ENCODE results near the gene API5. TPM values are rescaled to one million over a fixed set of nuclear protein-coding genes. Genes with fewer than 3 reads are reported as not detected.
A peak's percentile ranks its signal among the peaks of the same experiment; 100 is the strongest.

The API5 gene
- total RNA-seq, 1 donor from 2014 or later: 66.5 TPM

DNA sequence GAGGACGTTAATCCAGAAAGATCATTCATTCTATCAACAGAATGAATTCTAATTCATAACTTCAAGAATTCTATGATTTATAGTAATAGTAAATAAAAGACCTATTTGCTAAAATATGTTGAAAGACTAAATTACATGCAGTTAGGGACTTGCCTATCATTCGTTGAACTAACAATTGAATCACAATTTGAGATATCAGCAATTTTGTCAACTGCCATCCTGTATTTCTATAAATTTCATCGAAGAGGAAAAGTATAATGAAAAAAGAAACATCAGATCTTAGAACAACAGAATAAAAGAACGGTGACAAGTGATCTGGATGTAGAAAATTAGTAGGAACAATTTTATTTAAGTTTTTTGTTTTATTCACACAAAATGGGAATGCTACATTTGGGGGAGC lies 42.5 kb downstream of the API5 start:
- no peak for TF ChIP-seq POLR2A (IDR thresholded peaks at IDR 0.05)
- TF ChIP-seq POLR2AphosphoS5 (IDR thresholded peaks at IDR 0.05; ENCODE audit: insufficient read depth in 1 of 2, low read depth in 1 of 2): no peak
- no peak for TF ChIP-seq CTCF (IDR thresholded peaks at IDR 0.05)
- intact Hi-C loops (cut with DNase I): no loop called here

GRCh38 chr11:43356336-43356735 lies 44.5 kb downstream of the API5 start:
- Histone ChIP-seq H3K4me3 (no peak overlapping the region), H3K4me1 (peaks cover 28% of the 10 kb centered on the region), H3K36me3 (no peaks in the 10 kb centered on the region), H3K27me3 (no peaks in the 10 kb centered on the region), H3K27ac (no peak overlapping the region), H3K9me3 (no peaks in the 10 kb centered on the region)
- no peak for TF ChIP-seq POLR2A (IDR thresholded peaks at IDR 0.05)
- no peak for TF ChIP-seq CTCF (IDR thresholded peaks at IDR 0.05)
- TF ChIP-seq POLR2AphosphoS5 (IDR thresholded peaks at IDR 0.05; ENCODE audit: insufficient read depth in 1 of 2, low read depth in 1 of 2): no peak
- no peak for DNase-seq (ENCODE audit: extremely low spot score in 2 of 2)
- intact Hi-C loops (cut with DNase I): loop anchor here (5.0 kb wide), 1 partner anchor 44 kb away; the partner anchor contains the start of gene API5

More for the DNA sequence above, 42.5 kb downstream of the API5 start:
- Histone ChIP-seq H3K27me3 (no peaks in the 10 kb centered on the region), H3K27ac (no peak overlapping the region), H3K36me3 (no peaks in the 10 kb centered on the region), H3K4me1 (peaks cover 8% of the 10 kb centered on the region), H3K4me3 (no peak overlapping the region), H3K9me3 (no peaks in the 10 kb centered on the region)
- no peak for DNase-seq (ENCODE audit: extremely low spot score in 2 of 2)

DNA sequence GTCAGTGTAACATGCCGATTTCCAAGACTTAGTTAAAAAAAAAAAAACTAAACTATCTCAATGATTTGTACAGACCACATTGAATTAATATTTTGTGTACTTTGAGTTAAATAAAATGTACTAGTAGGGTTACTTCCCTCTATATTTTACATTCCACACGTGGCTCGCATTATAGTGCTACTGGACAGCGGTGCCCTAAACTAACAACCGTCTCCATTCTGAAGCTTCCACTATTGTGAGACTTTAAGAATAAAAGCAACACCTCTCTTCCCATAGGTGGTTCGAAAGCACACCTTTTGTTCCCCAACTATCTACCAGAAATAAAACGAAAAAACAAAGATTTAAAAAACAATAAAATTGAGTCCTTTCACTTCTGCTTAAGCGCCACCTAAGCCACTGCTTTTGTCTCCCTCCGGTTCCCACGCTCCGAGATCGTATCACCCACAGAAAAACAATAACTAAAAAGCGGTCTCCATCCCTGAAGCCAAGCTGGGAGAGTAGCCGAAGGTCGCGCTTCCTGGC lies 46.5 kb downstream of the API5 start:
- H3K27me3 ChIP-seq: no peaks in the 10 kb centered on the region
- no peaks in the 10 kb centered on the region for H3K36me3 ChIP-seq
- H3K4me1 ChIP-seq: peaks cover 31% of the 10 kb centered on the region
- TF ChIP-seq POLR2AphosphoS5 (IDR thresholded peaks at IDR 0.05; ENCODE audit: insufficient read depth in 1 of 2, low read depth in 1 of 2): no peak
- TF ChIP-seq POLR2A (IDR thresholded peaks at IDR 0.05): no peak
- TF ChIP-seq CTCF (IDR thresholded peaks at IDR 0.05): no peak
- intact Hi-C loops (cut with DNase I): loop anchor here (5.0 kb wide), 1 partner anchor 46 kb away; the partner anchor contains the start of gene API5
- no peaks in the 10 kb centered on the region for H3K9me3 ChIP-seq
- H3K27ac ChIP-seq: peak overlapping the region; percentile 82
- DNase-seq (ENCODE audit: extremely low spot score in 2 of 2): no peak
- peak overlapping the region; percentile 87 for H3K4me3 ChIP-seq

DNA sequence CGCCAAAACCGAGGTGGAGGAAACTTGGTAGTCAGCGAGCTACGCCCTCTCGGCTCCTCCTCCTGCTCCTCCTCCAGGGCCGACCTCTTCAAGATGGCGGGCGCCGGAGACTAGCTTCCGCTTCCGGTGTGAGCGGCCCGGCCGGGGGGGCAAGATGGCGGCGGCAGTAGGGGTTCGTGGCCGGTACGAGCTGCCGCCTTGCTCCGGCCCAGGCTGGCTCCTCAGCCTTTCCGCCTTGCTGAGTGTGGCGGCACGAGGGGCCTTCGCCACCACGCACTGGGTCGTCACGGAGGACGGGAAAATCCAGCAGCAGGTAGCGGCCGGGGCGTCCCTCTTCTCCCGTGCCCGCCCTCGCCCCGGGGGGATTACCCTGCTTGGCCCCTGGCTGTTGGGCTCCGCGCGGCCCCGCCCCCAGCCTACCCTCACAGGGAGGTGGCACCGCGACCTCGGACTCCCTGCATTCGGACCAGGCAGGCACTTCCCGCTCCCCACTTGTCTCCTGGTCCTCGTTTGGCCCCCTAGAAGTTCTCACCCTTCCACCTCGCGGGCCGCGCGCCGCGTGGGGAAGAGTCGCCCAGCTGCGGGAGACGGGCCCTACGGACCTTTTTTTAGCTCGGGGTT lies 47.1 kb downstream of the API5 start, which contains the start of gene TTC17:
TSS of gene TTC17 (plus strand) at position 120 of the 621 bp plus-strand sequence. CDS start at position 155, 35 bp downstream.
- H3K27ac ChIP-seq: peak within 1 kb of the TSS; percentile 82
- no peaks in the 10 kb centered on the region for H3K36me3 ChIP-seq
- no peaks in the 10 kb centered on the region for H3K27me3 ChIP-seq
- H3K9me3 ChIP-seq: no peaks in the 10 kb centered on the region
- intact Hi-C loops (cut with DNase I): loop anchor here (5.0 kb wide), 1 partner anchor 47 kb away; the partner anchor contains the start of gene API5
- H3K4me1 ChIP-seq: peaks cover 31% of the 10 kb centered on the region
- peak; percentile 93 to 94 for TF ChIP-seq POLR2AphosphoS5 (IDR thresholded peaks at IDR 0.05; ENCODE audit: insufficient read depth in 1 of 2, low read depth in 1 of 2)
- TF ChIP-seq POLR2A (IDR thresholded peaks at IDR 0.05): peak in 1 of 2 donors; percentile 59
- TF ChIP-seq CTCF (IDR thresholded peaks at IDR 0.05): no peak
- DNase-seq (ENCODE audit: extremely low spot score in 2 of 2): peak in 1 of 2 donors; percentile 93
- H3K4me3 ChIP-seq: peak within 1 kb of the TSS; percentile 87

DNA sequence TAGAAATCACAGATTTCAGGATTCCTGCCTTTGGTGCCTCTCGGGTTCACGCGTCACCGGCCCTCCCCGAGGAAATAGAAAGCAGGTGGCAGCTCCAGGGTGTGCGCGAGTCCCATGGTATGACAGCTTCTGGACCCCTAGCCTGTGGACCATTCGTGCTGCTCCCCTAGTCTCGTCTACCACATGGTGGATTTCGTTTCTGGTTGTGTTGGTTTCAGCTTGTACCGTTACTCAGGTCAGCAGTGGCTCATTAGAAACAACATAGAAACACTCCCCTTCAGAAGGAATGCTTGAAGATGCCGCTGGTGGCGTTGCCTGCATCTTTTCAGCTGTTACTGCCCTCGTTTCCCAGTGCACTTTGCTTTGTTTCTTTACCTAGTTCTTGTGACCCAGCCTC lies 47.6 kb downstream of the API5 start:
- H3K27ac ChIP-seq: peak overlapping the region; percentile 82
- no peaks in the 10 kb centered on the region for H3K27me3 ChIP-seq
- no peaks in the 10 kb centered on the region for H3K36me3 ChIP-seq
- intact Hi-C loops (cut with DNase I): loop anchor here (5.0 kb wide), 1 partner anchor 47 kb away; the partner anchor contains the start of gene API5
- TF ChIP-seq POLR2AphosphoS5 (IDR thresholded peaks at IDR 0.05; ENCODE audit: insufficient read depth in 1 of 2, low read depth in 1 of 2) (no peak), CTCF (IDR thresholded peaks at IDR 0.05) (no peak), POLR2A (IDR thresholded peaks at IDR 0.05) (no peak)
- H3K4me1 ChIP-seq: peaks cover 31% of the 10 kb centered on the region
- DNase-seq (ENCODE audit: extremely low spot score in 2 of 2): no peak
- H3K4me3 ChIP-seq: peak overlapping the region; percentile 87
- no peaks in the 10 kb centered on the region for H3K9me3 ChIP-seq

All from vagina (tissue), 2 donors.